H1 (cell line): ENCODE data around the gene PPP1R3F. TPM values are rescaled to one million over a fixed set of nuclear protein-coding genes. Genes with fewer than 3 reads are reported as not detected.

Source experiments
- CEBPB ChIP-seq: IDR thresholded peaks from 2 replicates; pipeline ENCODE4 v1.6.1; 2012; ENCODE audit warnings: low read depth, low read length
- SIX5 ChIP-seq: IDR thresholded peaks from 2 replicates; pipeline ENCODE4 v1.6.1; 2011; ENCODE audit warnings: mild to moderate bottlenecking, low read depth, low read length
- polyA plus RNA-seq, 7 experiments: library from polyadenylated mRNA; depleted of rRNA in 3 of 7; stranded (reverse) in 5 of 7; unstranded in 2 of 7; fragments of >200 nt in 5 of 7; fragments of 200-250 nt in 2 of 7; gene quantifications; 1 replicate in 5 of 7; 2 replicates in 1 of 7; 4 replicates in 1 of 7; pipeline versions ENCODE4 v1.2.1 to v1.2.3, GENCODE V29; 2011 to 2013; ENCODE audit warnings: missing spikeins in 2 of 7, mixed read lengths in 2 of 7
- total RNA-seq: library from RNA; stranded (reverse); fragmentation: NEBNext Ultra II Directional; extraction: Animal tissue kit (Norgen Biotek cat#: 25700); gene quantifications from 2 replicates; pipeline ENCODE4 v1.2.1, GENCODE V29; 2021

PPP1R3F gene
- total and polyA plus RNA-seq, 2 of the 8 experiments (the other 6 are each of a cell fraction or from before 2014, with no cell fraction given) = 5.1 to 6.8 TPM

DNA sequence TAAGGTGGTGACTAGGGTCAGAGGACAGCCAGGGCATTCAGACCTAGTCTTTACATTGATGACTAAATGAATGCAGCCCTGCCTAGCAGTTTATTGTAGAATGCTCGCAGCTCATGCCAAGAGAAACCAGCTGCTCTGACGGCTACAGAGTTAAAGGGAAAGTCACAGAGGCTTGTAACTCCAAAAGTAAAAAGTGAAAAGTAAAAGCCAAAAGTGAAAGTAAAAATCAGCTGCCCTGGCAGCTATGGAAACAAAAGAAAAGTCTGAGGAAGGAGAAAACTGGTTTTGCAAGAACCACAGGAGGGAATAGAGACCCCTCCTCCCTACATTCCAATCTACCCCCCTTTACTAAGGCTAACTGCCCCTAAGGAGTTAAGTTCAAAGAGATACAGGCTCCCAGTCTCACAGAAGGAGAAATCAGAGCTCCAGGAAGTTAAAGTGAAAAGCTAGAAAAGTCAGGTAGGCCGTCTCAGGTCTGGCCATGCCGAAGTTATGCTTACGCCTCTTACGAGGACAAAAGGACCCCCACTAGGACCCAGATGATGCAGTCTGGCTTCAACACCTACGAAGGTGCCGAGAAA lies 39.9 kb downstream of the PPP1R3F start (continued):
- 0 out of 2 replicates have a peak, but pooled peaks have one; percentile 17 for TF ChIP-seq CEBPB
- TF ChIP-seq SIX5 = no peak
